Uterus (tissue), 4 donors: ENCODE measurements around the gene TBXAS1. TPM values are rescaled to one million over a fixed set of nuclear protein-coding genes. Genes with fewer than 3 reads are reported as not detected.

Source experiments
- DNase-seq, 2 donors: peaks; one replicate each; pipeline ENCODE4 v3.0.0-alpha.2; 2019 to 2020
- H3K27ac ChIP-seq, 2 donors: fragments of 200-600 bp; sonication (generic); 1 replicate in 1 of 2; 2 replicates in 1 of 2; pipeline ENCODE4 v1.5.1; 2016 to 2018
- H3K27me3 ChIP-seq, 2 donors: fragments of 200-600 bp; sonication (generic); one replicate each; pipeline ENCODE4 v1.5.1; 2018 to 2019; ENCODE audit warnings: control low read depth in 1 of 2
- H3K36me3 ChIP-seq, 2 donors: fragments of 200-600 bp; sonication (generic); one replicate each; pipeline ENCODE4 v1.5.1; 2019; ENCODE audit warnings: control low read depth in 1 of 2
- H3K4me1 ChIP-seq, 2 donors: fragments of 200-600 bp; sonication (generic); one replicate each; pipeline ENCODE4 v1.5.1; 2018 to 2019; ENCODE audit warnings: control low read depth in 1 of 2
- H3K4me3 ChIP-seq, 2 donors: fragments of 200-600 bp; sonication (generic); 1 replicate in 1 of 2; 2 replicates in 1 of 2; pipeline ENCODE4 v1.5.1; 2018 to 2019; ENCODE audit warnings: mild to moderate bottlenecking in 1 of 2
- H3K9me3 ChIP-seq, 2 donors: fragments of 200-600 bp; sonication (generic); one replicate each; pipeline ENCODE4 v1.5.1; 2019; ENCODE audit warnings: control low read depth in 1 of 2
- CTCF ChIP-seq, 4 experiments: fragments of 200-600 bp in 2 of 4; fragments of 450-650 bp in 2 of 4; sonication (generic) in 2 of 4; IDR thresholded peaks; one replicate each; pipeline ENCODE4 v1.5.1; 2016 to 2019; ENCODE audit warnings: antibody characterized with exemption in 4 of 4, mild to moderate bottlenecking in 2 of 4, moderate library complexity in 1 of 4
- POLR2A ChIP-seq, 2 donors: fragments of 450-650 bp; IDR thresholded peaks; one replicate each; pipeline ENCODE4 v1.6.1; 2016; ENCODE audit warnings: antibody characterized with exemption in 2 of 2, mild to moderate bottlenecking in 1 of 2, moderate library complexity in 1 of 2
- intact Hi-C: fragments of 100-400 bp; cut with DNase I; formaldehyde crosslinking; loops from one replicate; pipeline ENCODE4 v1.15.1; 2023; ENCODE audit warnings: low total_unique reads
- total RNA-seq, 4 donors: library from RNA; depleted of rRNA in 3 of 4; stranded (reverse); fragments of >200 nt in 3 of 4; gene quantifications; one replicate each; pipeline versions ENCODE4 v1.1.0 to v1.2.4, GENCODE V29; 2014 to 2023
- donor health status: DM: yes; HTN: yes; CAD: no.

The TBXAS1 gene
- total RNA-seq, 4 donors from 2014 or later, result 6.6 to 14.3 (median 11.9) TPM

GRCh38 chr7:139976055-139976837 lies 147.2 kb downstream of the TBXAS1 start:
- no peak overlapping the region for H3K27ac ChIP-seq
- DNase-seq, result no peak
- no peaks in the 10 kb centered on the region for H3K27me3 ChIP-seq
- intact Hi-C loops, result no loop called here
- TF ChIP-seq CTCF (IDR thresholded peaks at IDR 0.05) (no peak), POLR2A (IDR thresholded peaks at IDR 0.05) (no peak)
- no peaks in the 10 kb centered on the region for H3K4me1 ChIP-seq
- H3K36me3 ChIP-seq, result no peaks in the 10 kb centered on the region
- H3K4me3 ChIP-seq, result no peak overlapping the region
- no peaks in the 10 kb centered on the region for H3K9me3 ChIP-seq

- Histone ChIP-seq H3K4me1 (no peaks in the 10 kb centered on the region), H3K9me3 (no peaks in the 10 kb centered on the region), H3K36me3 (no peaks in the 10 kb centered on the region), H3K27ac (no peak overlapping the region), H3K4me3 (no peak overlapping the region), H3K27me3 (no peaks in the 10 kb centered on the region)
- intact Hi-C loops, result no loop called here
- no peak for TF ChIP-seq POLR2A (IDR thresholded peaks at IDR 0.05)
- no peak for TF ChIP-seq CTCF (IDR thresholded peaks at IDR 0.05)
- no peak for DNase-seq
Observed at GRCh38 chr7:139976838-139977656, 148.0 kb downstream of the TBXAS1 start.

DNA sequence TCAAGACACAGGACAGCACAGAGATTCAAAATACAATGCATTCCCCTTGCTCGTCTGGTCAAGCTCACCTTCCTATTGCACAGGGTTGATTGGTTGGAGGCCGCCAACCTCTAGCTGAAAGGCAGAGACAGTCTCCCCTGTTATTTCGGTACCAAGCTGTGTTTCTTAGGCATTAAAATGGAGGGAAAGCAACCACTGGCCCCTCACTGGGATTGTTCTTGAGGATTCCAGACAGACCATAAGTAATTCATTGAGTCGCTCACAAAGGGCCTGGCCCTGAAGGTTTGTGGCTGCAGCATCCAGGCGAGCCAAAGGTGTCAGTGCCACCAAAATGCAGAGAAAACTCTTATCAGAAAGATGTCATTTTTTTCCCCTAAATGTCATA lies 152.4 kb downstream of the TBXAS1 start:
- H3K36me3 ChIP-seq, result no peaks in the 10 kb centered on the region
- H3K9me3 ChIP-seq, result no peaks in the 10 kb centered on the region
- TF ChIP-seq CTCF (IDR thresholded peaks at IDR 0.05), result no peak
- TF ChIP-seq POLR2A (IDR thresholded peaks at IDR 0.05), result no peak
- intact Hi-C loops, result no loop called here
- H3K4me1 ChIP-seq, result no peaks in the 10 kb centered on the region
- DNase-seq, result no peak
- no peak overlapping the region for H3K4me3 ChIP-seq
- no peaks in the 10 kb centered on the region for H3K27me3 ChIP-seq
- no peak overlapping the region for H3K27ac ChIP-seq

GRCh38 chr7:139982927-139983920 lies 154.2 kb downstream of the TBXAS1 start:
- no peaks in the 10 kb centered on the region for H3K36me3 ChIP-seq
- H3K27me3 ChIP-seq, result no peaks in the 10 kb centered on the region
- H3K4me1 ChIP-seq, result no peaks in the 10 kb centered on the region
- intact Hi-C loops, result no loop called here
- H3K4me3 ChIP-seq, result no peak overlapping the region
- no peak overlapping the region for H3K27ac ChIP-seq
- no peaks in the 10 kb centered on the region for H3K9me3 ChIP-seq
- no peak for DNase-seq
- TF ChIP-seq POLR2A (IDR thresholded peaks at IDR 0.05), result no peak
- no peak for TF ChIP-seq CTCF (IDR thresholded peaks at IDR 0.05)
